Skeletal muscle satellite cell (primary cell): ENCODE results near the gene NFKBIZ.

Experiments
- H3K27me3 ChIP-seq: 2 replicates; pipeline ENCODE4 v1.7.0; 2013; ENCODE audit warnings: low read length; ENCODE audit not compliant: control insufficient read depth, insufficient read depth
- H3K36me3 ChIP-seq: 2 replicates; pipeline ENCODE4 v1.7.0; 2013; ENCODE audit warnings: mild to moderate bottlenecking, control low read depth, low read length; ENCODE audit not compliant: insufficient read depth
- H3K4me1 ChIP-seq: 2 replicates; pipeline ENCODE4 v1.7.0; 2013; ENCODE audit warnings: low read length; ENCODE audit not compliant: control insufficient read depth, insufficient read depth
- H3K4me2 ChIP-seq: 2 replicates; pipeline ENCODE4 v1.7.0; 2013; ENCODE audit warnings: mild to moderate bottlenecking, low read length
- H3K4me3 ChIP-seq: 2 replicates; pipeline ENCODE4 v1.7.0; 2013; ENCODE audit warnings: low read length
- H3K9ac ChIP-seq: 2 replicates; pipeline ENCODE4 v1.7.0; 2013; ENCODE audit warnings: mild to moderate bottlenecking, low read depth, low read length, moderate library complexity
- H3K9me3 ChIP-seq: replicated peaks from 2 replicates; pipeline ENCODE4 v1.7.0; 2013; ENCODE audit warnings: mild to moderate bottlenecking, control low read depth, low read length

The NFKBIZ gene

GRCh38 chr3:101840066-101840465 lies 9.2 kb upstream of the NFKBIZ start:
- H3K27me3 ChIP-seq, result no peaks in the 10 kb centered on the region
- no peaks in the 10 kb centered on the region for H3K9me3 ChIP-seq
- H3K36me3 ChIP-seq, result no peaks in the 10 kb centered on the region
- no peak overlapping the region for H3K4me3 ChIP-seq
- H3K4me2 ChIP-seq, result no peak overlapping the region
- H3K4me1 ChIP-seq, result peaks cover 7% of the 10 kb centered on the region
- no peak overlapping the region for H3K9ac ChIP-seq

DNA sequence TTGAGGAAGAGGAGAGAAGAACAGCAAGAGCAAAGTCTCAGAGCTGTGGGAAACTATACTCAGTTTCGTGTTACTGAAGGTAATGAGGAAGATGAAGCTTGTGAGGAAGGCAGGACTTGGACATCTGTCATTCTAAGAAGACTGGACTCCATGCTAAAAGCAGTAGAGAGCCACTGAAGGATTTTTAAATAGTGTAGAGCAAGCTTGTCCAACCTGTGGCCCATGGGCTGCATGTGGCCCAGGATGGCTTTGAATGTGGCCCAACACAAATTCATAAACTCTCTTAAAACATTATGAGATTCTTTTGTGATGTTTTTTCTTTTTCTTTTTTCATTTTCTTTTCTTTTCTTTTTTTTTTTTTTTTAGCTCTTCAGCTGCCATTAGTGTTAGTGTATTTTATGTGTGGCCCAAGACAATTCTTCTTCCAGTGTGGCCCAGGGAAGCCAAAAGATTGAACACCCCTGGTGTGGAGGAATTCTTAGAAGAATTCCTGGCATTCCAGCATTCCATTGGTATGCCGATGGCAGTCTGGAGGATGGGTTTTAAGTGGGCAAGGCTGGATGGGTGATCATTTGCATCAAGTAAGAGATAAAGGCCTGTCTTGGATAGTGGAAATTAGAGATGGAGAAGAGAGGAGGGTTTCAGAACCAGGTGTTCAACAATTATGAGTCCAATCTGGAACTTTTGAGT lies 6.9 kb upstream of the NFKBIZ start:
- H3K4me2 ChIP-seq, result no peak overlapping the region
- H3K4me3 ChIP-seq, result no peak overlapping the region
- H3K27me3 ChIP-seq, result no peaks in the 10 kb centered on the region
- no peaks in the 10 kb centered on the region for H3K9me3 ChIP-seq
- no peaks in the 10 kb centered on the region for H3K36me3 ChIP-seq
- H3K4me1 ChIP-seq, result peaks cover 7% of the 10 kb centered on the region
- H3K9ac ChIP-seq, result no peak overlapping the region

DNA sequence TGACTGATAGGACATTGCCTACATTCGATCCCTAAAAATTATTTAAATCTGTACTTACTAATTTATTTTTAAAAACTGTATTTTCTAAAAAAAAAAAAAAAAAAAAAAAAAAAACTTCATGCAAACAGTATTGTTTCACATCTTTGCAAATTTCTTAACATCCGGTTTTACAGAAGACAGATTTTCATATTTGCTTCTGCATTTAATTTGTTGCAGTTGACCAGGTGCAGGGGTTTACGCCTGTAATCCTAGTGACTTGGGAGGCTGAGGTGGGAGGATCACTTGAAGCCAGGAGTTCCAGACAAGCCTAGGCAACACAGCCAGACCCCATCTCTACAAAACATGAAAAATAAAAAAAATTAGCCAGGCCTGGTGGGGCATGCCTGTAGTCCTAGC lies 6.4 kb upstream of the NFKBIZ start:
- Histone ChIP-seq H3K4me2 (no peak overlapping the region), H3K4me3 (no peak overlapping the region), H3K9ac (no peak overlapping the region)

DNA sequence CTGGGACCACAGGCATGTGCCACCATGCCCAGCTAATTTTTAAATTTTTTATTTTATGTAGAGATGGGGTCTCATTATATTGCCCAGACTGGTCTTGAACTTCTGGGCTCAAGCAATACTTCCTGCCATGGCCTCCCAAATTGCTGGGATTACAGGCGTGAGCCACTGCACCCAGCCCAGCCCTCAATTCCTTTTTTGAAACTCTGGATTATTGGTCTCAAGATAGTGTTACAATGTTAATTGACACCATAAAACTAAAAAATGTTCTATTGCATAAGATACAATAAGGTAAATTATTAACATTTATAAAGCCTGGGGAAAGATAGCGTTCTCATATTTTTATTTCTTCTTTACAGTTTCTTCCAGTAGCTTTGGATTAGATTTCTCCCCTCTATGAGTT lies 3.9 kb upstream of the NFKBIZ start:
- H3K27me3 ChIP-seq, result no peaks in the 10 kb centered on the region
- H3K4me1 ChIP-seq, result peaks cover 16% of the 10 kb centered on the region
- H3K36me3 ChIP-seq, result peaks cover 9% of the 10 kb centered on the region
- no peak overlapping the region for H3K9ac ChIP-seq
- no peaks in the 10 kb centered on the region for H3K9me3 ChIP-seq
- H3K4me2 ChIP-seq, result no peak overlapping the region
- no peak overlapping the region for H3K4me3 ChIP-seq

More for the DNA sequence above, 6.4 kb upstream of the NFKBIZ start:
- peaks cover 7% of the 10 kb centered on the region for H3K4me1 ChIP-seq
- no peaks in the 10 kb centered on the region for H3K9me3 ChIP-seq
- H3K27me3 ChIP-seq, result no peaks in the 10 kb centered on the region
- H3K36me3 ChIP-seq, result no peaks in the 10 kb centered on the region

GRCh38 chr3:101846709-101847108 lies 2.6 kb upstream of the NFKBIZ start:
- H3K27me3 ChIP-seq, result no peaks in the 10 kb centered on the region
- peaks cover 21% of the 10 kb centered on the region for H3K36me3 ChIP-seq
- H3K4me2 ChIP-seq, result no peak overlapping the region
- H3K9ac ChIP-seq, result no peak overlapping the region
- H3K4me3 ChIP-seq, result no peak overlapping the region
- H3K9me3 ChIP-seq, result no peaks in the 10 kb centered on the region
- peaks cover 16% of the 10 kb centered on the region for H3K4me1 ChIP-seq

DNA sequence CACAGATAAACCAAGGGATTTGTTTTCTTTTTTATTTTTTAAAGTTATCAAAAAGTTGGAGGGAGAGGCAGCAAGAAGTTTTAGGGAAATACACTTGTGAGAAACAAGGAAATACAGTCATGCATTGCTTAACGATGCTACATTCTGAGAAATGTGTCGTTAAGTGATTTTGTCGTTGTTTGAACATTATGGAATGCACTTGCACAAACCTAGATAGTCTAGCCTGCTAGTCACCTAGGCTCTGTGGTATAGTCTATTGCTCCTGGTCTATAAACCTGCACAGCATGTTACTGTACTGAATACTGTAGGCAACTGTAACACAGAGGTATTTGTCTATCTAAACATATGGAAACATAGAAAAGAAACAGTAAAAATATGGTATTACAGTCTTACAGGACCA lies 2.0 kb upstream of the NFKBIZ start:
- Histone ChIP-seq H3K4me1 (peaks cover 19% of the 10 kb centered on the region), H3K36me3 (peaks cover 27% of the 10 kb centered on the region)

GRCh38 chr3:101848326-101848725 lies 988 bp upstream of the NFKBIZ start:
- H3K36me3 ChIP-seq, result peaks cover 37% of the 10 kb centered on the region
- peaks cover 25% of the 10 kb centered on the region for H3K4me1 ChIP-seq
- no peaks in the 10 kb centered on the region for H3K9me3 ChIP-seq
- H3K4me2 ChIP-seq, result peak overlapping the region; percentile 89
- no peaks in the 10 kb centered on the region for H3K27me3 ChIP-seq
- H3K9ac ChIP-seq, result peak overlapping the region; percentile 87
- peak overlapping the region; percentile 72 for H3K4me3 ChIP-seq

More for the DNA sequence above, 2.0 kb upstream of the NFKBIZ start:
- Histone ChIP-seq H3K27me3 (no peaks in the 10 kb centered on the region), H3K9ac (no peak overlapping the region), H3K4me3 (no peak overlapping the region), H3K4me2 (no peak overlapping the region), H3K9me3 (no peaks in the 10 kb centered on the region)

- Histone ChIP-seq H3K9me3 (no peaks in the 10 kb centered on the region), H3K36me3 (peaks cover 52% of the 10 kb centered on the region)
Measured at GRCh38 chr3:101849714-101850245, 466 bp downstream of the NFKBIZ start.

GRCh38 chr3:101850246-101851051 lies 1.1 kb downstream of the NFKBIZ start:
- H3K27me3 ChIP-seq, result no peaks in the 10 kb centered on the region
- peak overlapping the region; percentile 82 for H3K4me3 ChIP-seq
- H3K4me1 ChIP-seq, result peaks cover 45% of the 10 kb centered on the region

More at GRCh38 chr3:101849714-101850245, 466 bp downstream of the NFKBIZ start:
- Histone ChIP-seq H3K27me3 (no peaks in the 10 kb centered on the region), H3K4me2 (peak overlapping the region; percentile 86), H3K9ac (peak overlapping the region; percentile 99), H3K4me1 (peaks cover 38% of the 10 kb centered on the region), H3K4me3 (peak overlapping the region; percentile 82)

DNA sequence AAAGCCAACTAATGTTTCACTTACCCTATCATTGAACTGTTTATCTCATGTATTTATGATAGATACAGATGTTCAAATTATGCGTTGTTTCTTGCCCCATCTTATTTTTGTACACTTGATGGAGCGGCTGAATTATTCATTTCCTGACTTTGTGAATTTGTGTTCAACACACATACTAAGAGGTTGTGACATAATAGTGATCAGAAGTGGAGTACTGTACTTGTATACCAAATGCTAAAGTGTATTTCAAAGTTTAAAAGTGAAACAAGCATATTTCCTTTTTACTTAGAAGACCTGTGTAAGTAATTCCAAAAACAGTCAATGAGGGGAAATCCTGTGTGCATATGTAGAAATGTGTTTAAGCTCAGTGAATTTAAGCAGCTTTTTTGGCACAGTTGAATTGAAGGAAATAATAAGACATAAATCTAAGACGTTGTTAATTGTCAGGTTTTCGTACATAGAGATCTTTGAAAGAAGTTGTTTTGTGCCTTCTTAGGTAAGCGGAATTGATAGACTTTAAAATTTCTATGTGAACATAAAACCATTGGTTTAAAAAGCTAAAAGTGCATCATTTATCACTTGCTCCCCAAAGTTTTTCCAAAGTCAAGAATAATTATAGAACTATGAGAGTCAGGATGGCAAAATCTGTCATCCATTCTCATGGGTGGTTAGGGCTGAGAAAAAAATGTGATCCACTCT lies 1.9 kb downstream of the NFKBIZ start:
- Histone ChIP-seq H3K4me1 (peaks cover 48% of the 10 kb centered on the region), H3K9ac (peak overlapping the region; percentile 99), H3K36me3 (peaks cover 64% of the 10 kb centered on the region), H3K9me3 (no peaks in the 10 kb centered on the region), H3K4me2 (peak overlapping the region; percentile 86), H3K27me3 (no peaks in the 10 kb centered on the region), H3K4me3 (peak overlapping the region; percentile 82)

More at GRCh38 chr3:101850246-101851051, 1.1 kb downstream of the NFKBIZ start:
- peak overlapping the region; percentile 99 for H3K9ac ChIP-seq
- H3K4me2 ChIP-seq, result peak overlapping the region; percentile 86
- peaks cover 58% of the 10 kb centered on the region for H3K36me3 ChIP-seq
- H3K9me3 ChIP-seq, result no peaks in the 10 kb centered on the region
